HG03175 (cell line): ENCODE measurements around the gene ME3.

Experiments used
- ATAC-seq: cut with Tn5 transposase; IDR thresholded peaks from one replicate; pipeline ENCODE4 v1.9.1; 2021; ENCODE audit warnings: mild to moderate bottlenecking, moderate library complexity; ENCODE audit not compliant: unreplicated experiment

ME3 gene

DNA sequence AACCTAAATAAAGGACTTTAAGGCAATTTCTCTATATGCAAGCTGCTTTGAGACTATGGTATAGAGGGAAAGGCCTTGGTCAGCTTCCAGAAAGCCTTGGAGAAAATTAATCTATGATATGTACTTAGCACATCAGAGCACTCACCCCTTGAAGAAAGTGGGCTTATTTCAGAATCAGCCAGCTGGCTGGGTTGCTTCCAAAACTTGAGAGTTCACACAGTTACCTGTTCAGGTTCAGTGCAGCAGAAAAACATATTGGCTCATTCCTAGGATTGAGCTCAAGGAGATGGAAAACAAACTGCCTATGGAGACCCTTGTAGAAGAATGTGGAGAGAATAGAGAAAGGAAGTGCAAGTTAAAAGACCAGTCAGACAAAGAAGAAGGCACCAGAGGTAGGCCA is 275.1 kb downstream of the ME3 start:
- no peak for ATAC-seq

DNA sequence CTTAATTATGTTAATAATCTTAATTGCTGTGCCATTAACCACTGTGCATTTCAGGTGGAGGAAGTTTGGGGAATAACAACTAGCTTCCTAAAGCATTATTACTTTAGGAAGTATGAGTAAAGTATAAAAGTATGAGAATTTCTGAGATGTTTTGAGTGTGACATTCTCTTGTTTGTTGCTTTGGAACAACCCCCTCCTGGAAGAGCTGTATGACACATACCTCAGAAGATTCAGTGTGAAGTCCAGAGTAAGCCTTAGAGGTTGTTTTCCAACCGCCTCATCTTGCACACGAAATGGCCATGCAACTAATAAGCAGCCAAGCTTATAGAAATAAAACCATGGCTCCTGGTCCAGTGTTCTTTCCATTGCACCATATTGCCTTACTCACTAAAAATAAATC is 276.0 kb downstream of the ME3 start:
- ATAC-seq: no peak

DNA sequence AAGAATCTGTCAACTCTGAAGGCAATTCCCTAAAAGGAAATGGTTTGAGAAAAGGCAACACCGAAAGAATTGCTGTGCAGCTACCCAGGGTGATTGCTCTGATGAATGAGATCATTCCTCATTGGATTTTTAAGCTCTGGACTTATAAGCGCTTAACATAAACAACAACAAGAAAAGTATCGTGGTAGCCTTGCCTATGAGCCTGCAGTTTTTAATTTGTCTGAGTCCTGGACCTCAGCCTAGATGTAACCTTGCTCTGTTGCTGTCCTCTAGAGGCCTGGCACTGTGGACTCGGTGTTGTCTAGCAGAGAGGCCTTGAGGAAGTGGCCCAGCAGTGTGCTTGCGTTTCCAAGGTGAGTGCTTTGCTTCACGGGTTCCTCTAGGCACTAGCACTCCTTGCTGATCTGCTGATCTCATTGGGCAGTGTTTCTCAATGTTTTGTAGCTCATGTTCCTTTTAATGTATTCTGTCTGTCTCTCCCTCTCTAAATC is 277.3 kb downstream of the ME3 start:
- ATAC-seq: no peak
